ENCODE results near the gene MATN4.

The MATN4 gene

GRCh38 chr20:45269754-45270270 lies 38.3 kb downstream of the MATN4 start:
- Mint-ChIP-seq H3K36me3 (ENCODE audit: low read depth) (no peaks in the 10 kb centered on the region), H3K4me1 (peaks cover 7% of the 10 kb centered on the region), H3K9me3 (no peaks in the 10 kb centered on the region), H3K27ac (no peak overlapping the region), H3K27me3 (ENCODE audit: low read depth, poor library complexity) (peaks cover 24% of the 10 kb centered on the region), H3K4me3 (no peak overlapping the region)
- TF ChIP-seq CTCF (IDR thresholded peaks at IDR 0.05), result no peak
- DNase-seq, result no peak

- no peak overlapping the region for H3K27ac Mint-ChIP-seq
- no peaks in the 10 kb centered on the region for H3K9me3 Mint-ChIP-seq
- no peaks in the 10 kb centered on the region for H3K36me3 Mint-ChIP-seq (ENCODE audit: low read depth)
- peaks cover 7% of the 10 kb centered on the region for H3K4me1 Mint-ChIP-seq
- no peak for DNase-seq
- no peak overlapping the region for H3K4me3 Mint-ChIP-seq
- TF ChIP-seq CTCF (IDR thresholded peaks at IDR 0.05), result no peak
- H3K27me3 Mint-ChIP-seq (ENCODE audit: low read depth, poor library complexity), result peaks cover 21% of the 10 kb centered on the region
Measured at GRCh38 chr20:45269056-45269455, 39.0 kb downstream of the MATN4 start.

- peaks cover 19% of the 10 kb centered on the region for H3K27me3 Mint-ChIP-seq (ENCODE audit: low read depth, poor library complexity)
- H3K36me3 Mint-ChIP-seq (ENCODE audit: low read depth), result no peaks in the 10 kb centered on the region
- H3K27ac Mint-ChIP-seq, result no peak overlapping the region
- no peak overlapping the region for H3K4me3 Mint-ChIP-seq
- H3K9me3 Mint-ChIP-seq, result no peaks in the 10 kb centered on the region
- peaks cover 7% of the 10 kb centered on the region for H3K4me1 Mint-ChIP-seq
- no peak for TF ChIP-seq CTCF (IDR thresholded peaks at IDR 0.05)
- no peak for DNase-seq
Measured at GRCh38 chr20:45268531-45268930, 39.6 kb downstream of the MATN4 start.

GRCh38 chr20:45266977-45267376 lies 41.1 kb downstream of the MATN4 start:
- Mint-ChIP-seq H3K4me1 (peaks cover 7% of the 10 kb centered on the region), H3K27me3 (ENCODE audit: low read depth, poor library complexity) (peaks cover 26% of the 10 kb centered on the region), H3K27ac (peak overlapping the region; percentile 59), H3K4me3 (no peak overlapping the region), H3K9me3 (no peaks in the 10 kb centered on the region), H3K36me3 (ENCODE audit: low read depth) (no peaks in the 10 kb centered on the region)
- DNase-seq, result no peak
- TF ChIP-seq CTCF (IDR thresholded peaks at IDR 0.05), result no peak

GRCh38 chr20:45263556-45264266 lies 44.4 kb downstream of the MATN4 start:
- Mint-ChIP-seq H3K27me3 (ENCODE audit: low read depth, poor library complexity) (peaks cover 20% of the 10 kb centered on the region), H3K4me1 (peaks cover 27% of the 10 kb centered on the region), H3K36me3 (ENCODE audit: low read depth) (no peaks in the 10 kb centered on the region), H3K4me3 (no peak overlapping the region), H3K27ac (no peak overlapping the region), H3K9me3 (no peaks in the 10 kb centered on the region)
- no peak for TF ChIP-seq CTCF (IDR thresholded peaks at IDR 0.05)
- no peak for DNase-seq

GRCh38 chr20:45258664-45259063 lies 49.4 kb downstream of the MATN4 start:
- peaks cover 33% of the 10 kb centered on the region for H3K4me1 Mint-ChIP-seq
- no peak overlapping the region for H3K27ac Mint-ChIP-seq
- DNase-seq, result no peak
- no peaks in the 10 kb centered on the region for H3K36me3 Mint-ChIP-seq (ENCODE audit: low read depth)
- peaks cover 17% of the 10 kb centered on the region for H3K27me3 Mint-ChIP-seq (ENCODE audit: low read depth, poor library complexity)
- H3K9me3 Mint-ChIP-seq, result no peaks in the 10 kb centered on the region
- no peak overlapping the region for H3K4me3 Mint-ChIP-seq
- TF ChIP-seq CTCF (IDR thresholded peaks at IDR 0.05), result no peak
